GM21447 (cell line): ENCODE results near the gene BMPR2.
"Not testable (repeated sequence)": the region's sequence is repeated elsewhere in the genome, so short reads cannot be mapped to it uniquely, and the experiment has no call there.

ENCODE experiments used
- ATAC-seq: cut with Tn5 transposase; IDR thresholded peaks from one replicate; pipeline ENCODE4 v1.9.1; 2021; ENCODE audit not compliant: unreplicated experiment

Gene BMPR2

GRCh38 chr2:202444000-202444399 is 67.9 kb downstream of the BMPR2 start:
- no peak for ATAC-seq

DNA sequence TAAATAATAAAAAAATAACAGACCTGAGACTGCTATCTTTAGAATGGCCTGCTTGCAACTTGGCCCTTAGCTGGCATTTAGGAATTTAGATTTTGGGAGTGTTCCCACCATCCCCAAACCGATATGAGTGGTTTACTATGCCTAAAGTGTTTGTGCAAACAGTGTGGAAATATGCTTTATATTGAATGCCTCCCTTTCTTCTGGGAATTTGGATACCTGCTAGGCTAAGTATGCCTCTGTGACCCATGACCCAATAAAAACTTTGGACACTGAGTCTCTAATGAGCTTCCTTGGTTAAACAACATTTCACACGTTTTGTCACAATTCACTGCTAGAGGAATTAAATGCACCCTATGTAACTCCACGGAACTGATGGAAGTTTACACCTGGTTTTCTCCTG is 73.2 kb downstream of the BMPR2 start:
- ATAC-seq = no peak

GRCh38 chr2:202450785-202451184 is 74.7 kb downstream of the BMPR2 start:
- ATAC-seq = no peak

DNA sequence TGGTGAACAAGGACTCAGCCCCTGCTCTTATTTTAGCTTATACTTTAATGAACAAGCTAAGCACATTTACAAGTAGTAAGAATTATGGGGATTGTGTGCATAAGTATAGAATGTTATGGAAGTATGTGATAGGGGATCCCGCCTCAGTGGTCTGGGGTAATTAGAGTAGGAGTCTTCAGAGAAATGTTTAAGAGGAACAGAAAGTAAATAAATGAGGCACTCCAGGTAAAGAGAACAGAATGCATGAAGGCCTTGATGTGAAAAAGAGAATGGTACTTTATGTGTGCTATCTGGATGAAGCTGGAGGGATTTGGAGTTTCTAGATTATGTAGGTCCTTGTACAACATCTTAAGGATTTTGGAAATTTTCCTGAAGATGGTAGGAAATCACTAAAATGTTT is 76.6 kb downstream of the BMPR2 start:
- ATAC-seq = no peak

DNA sequence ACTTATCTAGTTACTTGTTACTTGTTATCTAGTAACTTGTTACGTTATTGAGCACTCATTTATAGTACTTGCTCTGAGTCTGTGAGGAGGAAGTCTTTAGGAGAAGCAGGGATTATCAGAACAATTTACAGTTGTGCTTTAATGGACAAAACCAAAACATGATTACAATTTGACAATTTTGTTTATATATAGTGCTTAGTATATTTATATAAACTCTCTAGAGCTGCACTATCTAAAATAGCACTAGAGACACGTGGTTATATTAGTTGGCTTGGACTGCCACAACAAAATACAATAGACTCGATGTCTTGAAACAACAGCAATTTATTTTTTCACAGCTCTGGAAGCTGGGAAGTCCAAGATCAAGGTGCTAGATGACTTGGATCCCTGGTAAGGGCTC is 78.4 kb downstream of the BMPR2 start:
- no peak for ATAC-seq

DNA sequence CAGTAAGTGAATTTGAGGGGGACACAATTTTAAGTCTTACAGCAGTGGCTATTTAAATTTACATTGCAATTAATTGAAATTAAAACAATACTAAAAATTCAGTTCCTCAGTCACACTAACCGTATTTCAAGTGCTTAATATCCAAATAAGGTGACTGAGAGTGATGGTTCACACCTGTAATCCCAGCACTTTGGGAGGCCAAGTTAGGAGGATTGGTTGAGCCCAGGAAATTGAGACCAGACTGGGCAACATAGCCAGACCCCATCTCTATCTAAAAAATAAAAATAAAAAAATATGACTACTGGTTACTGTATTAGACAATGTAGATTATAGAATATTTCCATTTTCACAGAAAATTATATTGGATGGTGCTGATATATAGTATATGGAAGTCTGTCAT is 79.0 kb downstream of the BMPR2 start:
- ATAC-seq = no peak

GRCh38 chr2:202460119-202460518 is 84.0 kb downstream of the BMPR2 start:
- ATAC-seq = no peak

- ATAC-seq = no peak
Observed at GRCh38 chr2:202479090-202479489, 103.0 kb downstream of the BMPR2 start.

GRCh38 chr2:202479610-202480009 is 103.5 kb downstream of the BMPR2 start:
- no peak for ATAC-seq

GRCh38 chr2:202486351-202486750 is 110.2 kb downstream of the BMPR2 start:
- no peak for ATAC-seq

DNA sequence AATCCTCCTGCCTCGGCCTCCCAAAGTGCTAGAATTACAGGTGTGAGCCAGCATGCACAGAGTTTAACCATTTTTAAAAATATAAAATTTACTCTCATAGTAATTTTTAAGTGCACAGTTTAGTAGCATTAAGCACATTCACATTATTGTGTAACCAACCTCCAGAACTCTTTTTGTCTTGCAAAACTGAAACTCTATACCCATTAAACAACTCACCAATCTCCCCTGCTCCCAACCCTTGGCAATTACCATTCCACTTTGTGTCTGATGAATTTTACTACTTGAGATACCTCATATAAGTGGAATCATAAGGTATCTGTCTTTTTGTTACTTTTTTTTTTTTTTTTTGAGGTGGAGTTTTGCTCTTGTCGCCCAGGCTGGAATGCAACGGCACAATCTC is 112.5 kb downstream of the BMPR2 start:
- no peak for ATAC-seq

GRCh38 chr2:202490479-202490878 is 114.4 kb downstream of the BMPR2 start:
- no peak for ATAC-seq

DNA sequence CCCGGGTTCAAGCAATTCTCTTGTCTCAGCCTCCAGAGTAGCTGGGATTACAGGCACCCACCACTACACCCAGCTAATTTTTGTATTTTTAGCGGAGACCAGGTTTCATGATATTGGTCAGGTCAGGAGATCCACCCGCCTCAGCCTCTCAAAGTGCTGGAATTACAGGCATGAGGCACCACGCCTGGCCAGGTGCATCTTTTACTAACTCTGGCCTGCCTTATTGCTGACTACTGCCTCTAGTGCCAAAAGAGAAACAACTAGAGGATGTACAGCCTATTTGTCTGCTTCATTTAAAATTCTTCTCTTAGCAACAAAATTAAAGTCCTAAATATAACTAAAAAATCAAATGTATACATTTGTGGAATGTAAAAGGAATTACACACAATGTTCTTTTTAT is 115.4 kb downstream of the BMPR2 start:
- no peak for ATAC-seq

DNA sequence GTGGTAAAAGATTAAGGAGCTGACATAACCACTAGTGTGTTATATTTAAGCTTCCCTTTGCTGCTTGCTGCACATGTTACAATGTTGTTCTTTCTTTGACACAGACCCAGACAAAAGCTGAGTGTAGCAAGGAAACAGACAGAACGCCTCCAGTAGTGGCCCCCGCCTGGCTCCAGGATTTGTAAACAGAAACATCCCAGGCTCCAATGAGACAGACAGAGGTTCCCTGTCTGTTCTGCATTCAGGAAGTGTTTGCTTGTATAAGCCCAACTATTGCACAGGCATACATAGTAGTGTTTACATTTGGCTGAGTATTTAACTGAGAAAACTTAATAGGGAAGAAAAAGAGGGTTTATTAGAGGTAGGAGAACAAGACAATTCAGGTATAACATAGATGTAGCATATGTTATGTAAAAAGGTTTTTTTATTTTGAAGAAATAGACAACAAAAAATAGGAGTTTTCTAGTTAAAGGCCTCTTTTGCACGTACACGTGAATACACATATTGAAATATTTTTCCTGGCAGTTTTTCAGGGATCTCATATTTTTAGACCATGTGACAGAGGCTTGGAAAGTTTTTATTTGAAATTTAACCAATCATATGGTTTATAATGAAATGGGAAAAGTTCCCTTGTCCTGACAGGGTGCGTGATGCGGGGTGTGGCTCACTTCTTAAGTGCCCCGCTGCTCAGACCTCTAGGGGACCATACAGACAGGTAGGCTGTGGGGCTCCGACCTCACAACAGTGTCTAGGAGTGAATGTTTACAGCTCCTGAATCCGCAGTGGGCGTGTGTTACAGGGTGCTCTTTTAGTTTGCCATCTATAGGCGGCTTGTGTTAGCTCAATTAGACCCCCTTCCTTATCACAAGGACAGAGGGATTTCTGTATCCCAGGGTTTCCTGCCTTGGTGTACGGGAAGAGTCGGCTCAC is 118.4 kb downstream of the BMPR2 start:
- no peak for ATAC-seq

- ATAC-seq = no peak
Observed at GRCh38 chr2:202495230-202495604, 119.1 kb downstream of the BMPR2 start.

- not testable (repeated sequence) for ATAC-seq
Observed at GRCh38 chr2:202496835-202497472, 120.8 kb downstream of the BMPR2 start.

- not testable (repeated sequence) for ATAC-seq
Observed at GRCh38 chr2:202497473-202497866, 121.3 kb downstream of the BMPR2 start.

GRCh38 chr2:202499841-202500240 is 123.7 kb downstream of the BMPR2 start:
- ATAC-seq = not testable (repeated sequence)

- ATAC-seq = not testable (repeated sequence)
Observed at GRCh38 chr2:202503276-202503675, 127.1 kb downstream of the BMPR2 start.

- no peak for ATAC-seq
Observed at GRCh38 chr2:202508686-202509085, 132.6 kb downstream of the BMPR2 start.

- ATAC-seq = no peak
Observed at GRCh38 chr2:202510911-202511310, 134.8 kb downstream of the BMPR2 start.

GRCh38 chr2:202512176-202512575 is 136.0 kb downstream of the BMPR2 start:
- no peak for ATAC-seq
